Heart left ventricle (tissue), 16 donors: Measurements from ENCODE around the gene C1orf35. TPM values are rescaled to one million over a fixed set of nuclear protein-coding genes. Genes with fewer than 3 reads are reported as not detected.
"Not testable (repeated sequence)": the region's sequence is repeated elsewhere in the genome, so short reads cannot be mapped to it uniquely, and the experiment has no call there.

Experiments used
- ATAC-seq, 4 donors: fragments of 200-7000 bp; cut with Tn5 transposase; one replicate each; pipeline ENCODE4 v1.9.1; 2020 to 2022; ENCODE audit warnings: moderate library complexity in 4 of 4, mild to moderate bottlenecking in 3 of 4, moderate number of reproducible peaks in 1 of 4
- DNase-seq, 5 donors: peaks; one replicate each; pipeline ENCODE4 v3.0.0-alpha.2; 2020
- H3K27ac ChIP-seq, 12 donors: fragments of 200-600 bp; sonication (generic) in 4 of 12; one replicate each; pipeline versions ENCODE4 v1.5.0 to v1.8.0; 2016 to 2022; ENCODE audit warnings: mild to moderate bottlenecking in 2 of 12
- H3K27me3 ChIP-seq, 9 donors: fragments of 200-600 bp; sonication (generic) in 2 of 9; one replicate each; pipeline versions ENCODE4 v1.5.1 to v1.8.0; 2016 to 2022; ENCODE audit warnings: mild to moderate bottlenecking in 3 of 9
- H3K36me3 ChIP-seq, 9 donors: fragments of 200-600 bp; sonication (generic) in 2 of 9; one replicate each; pipeline versions ENCODE4 v1.5.0 to v1.8.0; 2018 to 2022; ENCODE audit warnings: mild to moderate bottlenecking in 2 of 9
- H3K4me1 ChIP-seq, 12 donors: fragments of 200-600 bp; sonication (generic) in 4 of 12; one replicate each; pipeline versions ENCODE4 v1.5.0 to v1.8.0; 2016 to 2022; ENCODE audit warnings: mild to moderate bottlenecking in 3 of 12
- H3K4me3 ChIP-seq, 12 donors: fragments of 200-600 bp; sonication (generic) in 4 of 12; one replicate each; pipeline versions ENCODE4 v1.5.0 to v1.8.0; 2017 to 2022; ENCODE audit warnings: mild to moderate bottlenecking in 9 of 12, moderate library complexity in 4 of 12
- H3K9me3 ChIP-seq, 12 donors: fragments of 200-600 bp; sonication (generic) in 4 of 12; one replicate each; pipeline versions ENCODE4 v1.5.0 to v1.8.0; 2016 to 2022; ENCODE audit warnings: mild to moderate bottlenecking in 1 of 12
- POLR2A ChIP-seq, 2 donors: fragments of 450-650 bp; IDR thresholded peaks; one replicate each; pipeline ENCODE4 v1.6.1; 2017; ENCODE audit warnings: antibody characterized with exemption in 2 of 2, mild to moderate bottlenecking in 2 of 2, moderate library complexity in 2 of 2
- WGBS, 4 donors: extraction: QIAGEN DNeasy Blood & Tissue Kit in 2 of 4; methylation state at CpG; one replicate each; pipeline versions ENCODE4 v1.1.5 to v1.1.7; 2013 to 2018; 5-methylcytosine and 5-hydroxymethylcytosine counted together
- intact Hi-C, 10 donors: fragments of 100-400 bp; cut with DNase I; formaldehyde crosslinking; loops; one replicate each; pipeline versions ENCODE4 v1.11.1 to v1.14.2; 2022
- polyA plus RNA-seq, 2 donors: library from polyadenylated mRNA; stranded (reverse); fragments of 200-250 nt; gene quantifications; one replicate each; pipeline ENCODE4 v1.2.3, GENCODE V29; 2013
- total RNA-seq, 9 donors: library from RNA; depleted of rRNA in 2 of 9; stranded (reverse); fragments of >200 nt in 2 of 9; fragmentation: NEBNext Ultra II Directional in 3 of 9; extraction: Animal tissue kit (Norgen Biotek cat#: 25700) in 3 of 9; gene quantifications; one replicate each; pipeline versions ENCODE4 v1.1.0 to v1.2.4, GENCODE V29; 2016 to 2023
- TF ChIP-seq, protein P1 (sequence below), 12 donors: fragments of 200-600 bp; sonication (generic) in 4 of 12; IDR thresholded peaks; one replicate each; pipeline versions ENCODE4 v1.5.0 to v1.8.0; 2018 to 2022; ENCODE audit warnings: antibody characterized with exemption in 12 of 12, mild to moderate bottlenecking in 5 of 12
- donor health status: ischemic (EF 13 %, LVEDD 7.1; RV severe dilation, severe dysfunction).
- donor health status: healthy with polysubstance abuse.
- donor health status: DM: no; HTN: yes; CAD: no.
- donor health status: DM: no; HTN: no; CAD: no.
- donor health status: ischemic (EF 25% LVEDD 6.9; RV normal size, moderate dysfunction).
- donor health status: ischemic (EF 25% LVEDD 5.7; RV mildly dilated, moderate dysfunction).
- donor health status: healthy.
- donor health status: DM: yes; HTN: yes; CAD: no.
- donor health status: ischemic (EF 35%, LVEDD 5.7; RV mildly dilated, moderate dysfunction).
- donor health status: nonischemic (EF 11% LVEDD 7.7; RV severe dilation, severe dysfunction).
- donor health status: DM: yes; HTN: yes; CAD: no.
- donor health status: PGD.
- donor health status: ischemic (EF 29% LVEDD 5.4; RV normal size, mild dysfunction).
- donor health status: nonischemic (EF 23%, LVEDD 6.1; RV moderate dilation, normal function).

C1orf35 gene
- total and polyA plus RNA-seq, 11 donors: 6.2 to 9.8 (median 7.7) TPM

DNA sequence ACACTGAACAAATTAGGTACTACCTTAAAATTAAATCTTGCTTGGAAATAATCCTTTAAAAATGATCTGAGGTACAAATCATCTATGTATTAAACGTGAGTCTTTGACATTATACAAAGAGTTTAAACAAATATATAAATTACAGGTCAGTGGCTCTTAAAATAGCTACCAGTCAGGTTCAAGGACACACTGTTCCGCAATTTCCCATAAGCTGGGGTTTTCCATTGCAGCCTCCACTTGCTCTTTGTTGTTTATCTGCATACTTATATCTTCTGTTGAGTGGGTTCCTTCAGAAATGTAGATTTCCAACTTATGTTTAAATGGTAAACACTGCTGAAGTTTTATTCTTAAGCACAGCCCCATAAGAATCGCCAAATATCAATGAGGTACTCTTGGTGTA lies 11.7 kb upstream of the C1orf35 start:
- 73 to 80% (median 78%) methylated on average over 3 of the region's 3 CpGs for WGBS, 4 donors
- Histone ChIP-seq H3K9me3 (peaks cover 0 to 3% (median 0%) of the 10 kb centered on the region in 12 donors), H3K27ac (no peak overlapping the region), H3K36me3 (no peaks in the 10 kb centered on the region), H3K4me1 (peaks cover 0 to 8% (median 6%) of the 10 kb centered on the region in 12 donors), H3K27me3 (no peaks in the 10 kb centered on the region), H3K4me3 (no peak overlapping the region)
- TF ChIP-seq, protein P1, sequence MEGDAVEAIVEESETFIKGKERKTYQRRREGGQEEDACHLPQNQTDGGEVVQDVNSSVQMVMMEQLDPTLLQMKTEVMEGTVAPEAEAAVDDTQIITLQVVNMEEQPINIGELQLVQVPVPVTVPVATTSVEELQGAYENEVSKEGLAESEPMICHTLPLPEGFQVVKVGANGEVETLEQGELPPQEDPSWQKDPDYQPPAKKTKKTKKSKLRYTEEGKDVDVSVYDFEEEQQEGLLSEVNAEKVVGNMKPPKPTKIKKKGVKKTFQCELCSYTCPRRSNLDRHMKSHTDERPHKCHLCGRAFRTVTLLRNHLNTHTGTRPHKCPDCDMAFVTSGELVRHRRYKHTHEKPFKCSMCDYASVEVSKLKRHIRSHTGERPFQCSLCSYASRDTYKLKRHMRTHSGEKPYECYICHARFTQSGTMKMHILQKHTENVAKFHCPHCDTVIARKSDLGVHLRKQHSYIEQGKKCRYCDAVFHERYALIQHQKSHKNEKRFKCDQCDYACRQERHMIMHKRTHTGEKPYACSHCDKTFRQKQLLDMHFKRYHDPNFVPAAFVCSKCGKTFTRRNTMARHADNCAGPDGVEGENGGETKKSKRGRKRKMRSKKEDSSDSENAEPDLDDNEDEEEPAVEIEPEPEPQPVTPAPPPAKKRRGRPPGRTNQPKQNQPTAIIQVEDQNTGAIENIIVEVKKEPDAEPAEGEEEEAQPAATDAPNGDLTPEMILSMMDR (IDR thresholded peaks at IDR 0.05): no peak
- no peak for TF ChIP-seq POLR2A (IDR thresholded peaks at IDR 0.05)
- ATAC-seq: no peak
- intact Hi-C loops: no loop called here
- no peak for DNase-seq

DNA sequence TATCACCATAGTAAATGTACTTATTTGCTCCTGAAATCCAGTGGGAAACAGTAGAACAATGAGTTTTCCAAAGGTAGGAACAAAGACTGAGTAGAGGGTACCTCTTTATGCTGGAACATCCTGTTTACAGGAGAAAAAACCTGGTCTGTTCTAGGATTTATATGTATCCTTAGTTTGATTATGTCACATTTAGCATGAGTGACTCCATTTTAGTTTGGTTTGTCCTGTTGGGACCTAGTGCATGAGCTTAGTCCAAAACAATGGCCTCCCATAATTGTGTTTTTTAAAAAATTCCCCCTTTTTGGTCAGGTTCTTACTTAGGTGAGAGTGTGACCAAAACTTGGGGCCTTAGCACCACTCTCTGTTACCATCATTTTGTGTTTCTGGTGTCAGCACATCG lies 9.5 kb upstream of the C1orf35 start:
- ATAC-seq: no peak
- H3K9me3 ChIP-seq: no peaks in the 10 kb centered on the region
- peaks cover 0 to 5% (median 2%) of the 10 kb centered on the region in 9 donors for H3K36me3 ChIP-seq
- peaks cover 5 to 23% (median 16%) of the 10 kb centered on the region in 12 donors for H3K4me1 ChIP-seq
- WGBS, 4 donors: 82 to 93% (median 83%) methylated on average over 1 of the region's 1 CpG
- DNase-seq: no peak
- H3K27ac ChIP-seq: no peak overlapping the region
- H3K27me3 ChIP-seq: no peaks in the 10 kb centered on the region
- intact Hi-C loops: no loop called here
- TF ChIP-seq POLR2A (IDR thresholded peaks at IDR 0.05): no peak
- TF ChIP-seq, protein P1 (IDR thresholded peaks at IDR 0.05): no peak
- no peak overlapping the region for H3K4me3 ChIP-seq

DNA sequence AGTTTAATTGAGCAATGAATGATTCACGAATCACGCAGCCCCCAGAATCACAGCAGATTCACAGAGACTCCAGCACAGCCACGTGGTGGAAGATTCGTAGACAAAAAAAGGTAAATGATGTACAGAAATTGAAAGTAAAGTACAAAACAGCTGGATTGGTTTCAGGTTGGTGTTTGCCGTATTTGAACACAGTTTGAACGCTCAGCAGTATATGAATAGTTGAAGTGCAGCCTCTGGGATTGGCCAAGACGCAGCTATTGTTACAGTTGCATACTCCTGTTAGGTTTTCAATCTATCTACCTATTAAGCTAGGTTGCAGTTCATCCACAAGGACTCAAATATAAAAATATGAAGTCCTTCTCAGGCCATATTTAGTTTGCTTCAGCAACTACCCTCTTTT lies 9.0 kb upstream of the C1orf35 start:
- WGBS, 4 donors: 91 to 95% (median 92%) methylated on average over 7 of the region's 7 CpGs
- H3K36me3 ChIP-seq: peaks cover 0 to 10% (median 6%) of the 10 kb centered on the region in 9 donors
- DNase-seq (no peak), ATAC-seq (no peak)
- H3K27ac ChIP-seq: no peak overlapping the region
- intact Hi-C loops: no loop called here
- H3K9me3 ChIP-seq: no peaks in the 10 kb centered on the region
- no peak overlapping the region for H3K4me3 ChIP-seq
- no peaks in the 10 kb centered on the region for H3K27me3 ChIP-seq
- H3K4me1 ChIP-seq: peaks cover 5 to 24% (median 16%) of the 10 kb centered on the region in 12 donors
- TF ChIP-seq, protein P1 (IDR thresholded peaks at IDR 0.05): no peak
- TF ChIP-seq POLR2A (IDR thresholded peaks at IDR 0.05): no peak

DNA sequence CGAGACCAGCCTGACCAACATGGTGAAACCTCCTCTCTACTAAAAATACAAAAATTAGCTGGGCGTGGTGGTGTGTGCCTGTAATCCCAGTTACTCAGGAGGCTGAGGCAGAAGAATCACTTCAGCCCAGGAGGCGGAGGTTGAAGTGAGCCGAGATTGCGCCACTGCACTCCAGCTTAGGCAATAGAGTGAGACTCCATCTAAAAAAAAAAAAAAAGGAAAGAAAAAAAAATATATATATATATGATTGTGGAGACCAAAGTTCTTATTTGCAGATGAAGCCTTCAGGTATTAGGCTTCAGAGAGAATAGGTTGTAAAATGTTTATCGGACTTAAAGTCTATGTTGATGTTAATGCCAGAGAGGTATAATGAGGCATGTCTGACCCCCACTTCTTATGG lies 8.2 kb upstream of the C1orf35 start:
- intact Hi-C loops, H3K27ac ChIP-seq, DNase-seq, ATAC-seq, H3K4me3 ChIP-seq, H3K9me3 ChIP-seq, H3K27me3 ChIP-seq: not testable (repeated sequence)
- 98 to 99% (median 99%) methylated on average over 6 of the region's 6 CpGs for WGBS, 4 donors
- peaks cover 5 to 24% (median 16%) of the 10 kb centered on the region in 12 donors for H3K4me1 ChIP-seq
- peaks cover 0 to 18% (median 14%) of the 10 kb centered on the region in 9 donors for H3K36me3 ChIP-seq

DNA sequence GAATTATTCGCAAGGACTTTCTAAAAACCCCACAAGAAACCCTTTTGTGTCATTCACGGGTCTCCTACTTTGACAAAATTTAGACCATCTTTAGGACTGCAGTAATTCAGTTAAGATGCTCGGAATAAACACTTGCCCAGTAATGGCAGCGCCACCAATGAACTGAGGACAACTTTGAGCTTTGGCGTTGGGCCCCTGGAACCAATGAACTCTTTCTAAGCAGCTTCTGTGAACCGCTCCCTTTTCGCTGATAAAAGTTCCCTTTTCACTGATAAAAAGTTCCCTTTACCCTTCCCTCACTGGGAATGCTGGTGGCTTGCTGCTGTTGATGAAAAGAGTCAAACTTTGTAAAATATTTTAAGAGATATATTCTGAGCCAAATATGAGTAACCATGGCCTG lies 7.4 kb upstream of the C1orf35 start:
- H3K27ac ChIP-seq: peak overlapping the region in 1 of 12 donors; percentile 95
- H3K4me3 ChIP-seq: peak overlapping the region in 2 of 12 donors; percentile 65 to 82
- no peaks in the 10 kb centered on the region for H3K27me3 ChIP-seq
- intact Hi-C loops: no loop called here
- H3K36me3 ChIP-seq: peaks cover 0 to 25% (median 21%) of the 10 kb centered on the region in 9 donors
- no peaks in the 10 kb centered on the region for H3K9me3 ChIP-seq
- no peak for DNase-seq
- no peak for ATAC-seq
- 79 to 90% (median 86%) methylated on average over 7 of the region's 7 CpGs for WGBS, 4 donors
- H3K4me1 ChIP-seq: peaks cover 5 to 24% (median 16%) of the 10 kb centered on the region in 12 donors
- TF ChIP-seq, protein P1 (IDR thresholded peaks at IDR 0.05): no peak
- TF ChIP-seq POLR2A (IDR thresholded peaks at IDR 0.05): no peak
